ENCODE data around the gene TMEM37.

The TMEM37 gene

DNA sequence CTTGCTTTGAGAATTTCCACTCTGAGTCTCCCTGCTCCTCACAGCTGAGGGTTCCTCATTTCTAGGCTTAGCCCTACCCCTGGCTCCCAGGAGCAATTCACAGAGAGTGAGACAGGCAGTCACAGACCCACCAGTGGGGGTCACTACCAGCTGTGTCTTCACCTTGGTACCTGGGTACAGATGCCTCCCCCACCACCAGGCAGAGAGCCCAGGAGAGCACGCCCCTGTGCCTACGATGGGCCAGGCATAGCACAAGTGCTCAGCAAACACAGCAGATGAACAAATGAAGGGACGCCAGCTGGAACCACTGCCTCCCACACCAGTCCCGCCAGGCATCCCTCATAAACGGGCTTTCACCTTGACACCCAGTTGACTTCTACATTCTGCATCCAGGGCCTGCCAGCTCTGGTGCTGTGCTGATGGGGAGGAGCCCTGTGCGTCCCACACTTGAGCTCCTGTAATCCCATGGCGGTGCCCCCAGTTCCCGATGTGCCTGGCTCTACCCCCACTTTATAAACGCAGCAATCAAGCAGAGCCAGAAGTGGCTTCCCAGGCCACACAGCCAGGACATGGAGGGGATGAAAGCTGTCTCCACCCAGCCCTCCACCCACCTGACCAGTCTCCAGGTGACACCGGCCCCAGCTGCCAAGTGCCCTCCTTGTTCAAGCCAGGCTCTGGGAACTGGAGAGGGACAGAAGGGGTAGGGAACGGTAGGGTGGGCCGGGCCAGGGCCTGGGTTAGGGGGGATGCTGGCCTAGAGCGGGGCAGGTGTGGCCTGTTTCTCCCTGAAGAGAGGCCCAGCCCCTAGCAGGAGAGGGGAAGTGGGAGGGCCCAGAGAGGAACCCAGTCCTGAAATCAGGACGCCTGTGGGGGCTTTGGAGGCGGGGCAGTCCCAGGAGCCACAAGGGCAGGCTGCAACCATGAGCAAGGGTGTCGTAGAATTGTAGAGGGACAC is 50.1 kb downstream of the TMEM37 start:
- no peak for DNase-seq

DNA sequence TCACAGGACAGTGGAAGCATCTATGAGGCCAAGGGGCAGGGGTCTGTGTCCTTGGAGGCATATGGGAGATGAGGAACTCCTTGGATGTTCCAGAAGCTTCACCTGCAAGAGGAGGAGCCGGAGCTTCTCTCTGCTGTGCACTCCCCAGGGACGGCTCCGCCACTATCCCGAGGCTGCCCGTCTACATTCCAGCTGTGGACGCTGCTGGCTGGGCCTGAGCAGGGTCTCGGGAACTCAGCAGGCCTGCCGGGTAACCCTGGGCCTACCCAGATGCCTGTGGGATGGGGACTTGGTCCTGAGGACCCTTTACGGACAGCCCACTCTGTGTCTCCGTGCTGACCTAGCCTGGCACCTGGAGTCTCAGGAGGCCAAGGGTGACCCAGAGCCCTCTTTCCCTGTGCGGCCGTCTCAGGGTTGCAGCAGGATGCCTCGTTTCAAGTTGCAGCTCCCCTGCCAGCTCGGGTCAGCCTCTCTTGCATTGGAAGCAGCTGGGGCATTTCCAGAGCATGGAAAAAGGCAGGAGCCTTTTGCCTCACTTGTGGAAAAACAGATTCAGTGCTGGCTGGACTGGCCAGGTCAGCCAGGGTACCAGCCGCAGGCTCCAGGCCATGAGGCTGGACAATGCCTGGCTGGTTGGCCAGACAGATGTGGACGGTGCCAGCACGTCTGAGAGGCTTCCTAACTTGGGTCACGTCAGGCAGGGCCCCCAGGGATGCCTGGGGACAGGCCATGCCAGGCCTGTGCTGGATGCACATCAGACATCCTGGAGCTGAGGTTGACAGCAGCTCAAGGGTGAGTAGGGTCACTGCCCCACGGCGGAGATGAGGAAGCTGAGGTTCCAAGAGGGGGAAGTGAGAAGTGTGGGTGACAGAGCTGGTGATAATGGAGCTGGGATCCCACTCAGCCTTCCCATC is 51.1 kb downstream of the TMEM37 start:
- DNase-seq = no peak

DNA sequence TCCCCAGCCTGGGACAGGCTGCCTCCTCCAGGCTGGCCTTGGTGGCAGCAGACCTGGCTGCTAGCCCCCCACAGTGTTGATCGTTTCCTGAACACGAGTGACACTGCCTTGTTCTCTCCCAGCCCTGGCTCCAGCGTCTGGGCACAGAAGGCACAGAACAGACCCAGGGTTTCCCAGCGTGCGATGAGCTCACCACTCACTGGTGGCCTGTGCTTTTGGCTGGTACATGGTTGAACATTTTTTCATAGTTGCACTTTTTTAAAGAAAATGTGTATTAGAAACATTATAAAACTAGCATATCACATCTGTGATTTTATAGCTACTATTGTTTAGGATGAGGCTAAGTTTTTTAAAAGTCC is 51.7 kb downstream of the TMEM37 start:
- DNase-seq = no peak

DNA sequence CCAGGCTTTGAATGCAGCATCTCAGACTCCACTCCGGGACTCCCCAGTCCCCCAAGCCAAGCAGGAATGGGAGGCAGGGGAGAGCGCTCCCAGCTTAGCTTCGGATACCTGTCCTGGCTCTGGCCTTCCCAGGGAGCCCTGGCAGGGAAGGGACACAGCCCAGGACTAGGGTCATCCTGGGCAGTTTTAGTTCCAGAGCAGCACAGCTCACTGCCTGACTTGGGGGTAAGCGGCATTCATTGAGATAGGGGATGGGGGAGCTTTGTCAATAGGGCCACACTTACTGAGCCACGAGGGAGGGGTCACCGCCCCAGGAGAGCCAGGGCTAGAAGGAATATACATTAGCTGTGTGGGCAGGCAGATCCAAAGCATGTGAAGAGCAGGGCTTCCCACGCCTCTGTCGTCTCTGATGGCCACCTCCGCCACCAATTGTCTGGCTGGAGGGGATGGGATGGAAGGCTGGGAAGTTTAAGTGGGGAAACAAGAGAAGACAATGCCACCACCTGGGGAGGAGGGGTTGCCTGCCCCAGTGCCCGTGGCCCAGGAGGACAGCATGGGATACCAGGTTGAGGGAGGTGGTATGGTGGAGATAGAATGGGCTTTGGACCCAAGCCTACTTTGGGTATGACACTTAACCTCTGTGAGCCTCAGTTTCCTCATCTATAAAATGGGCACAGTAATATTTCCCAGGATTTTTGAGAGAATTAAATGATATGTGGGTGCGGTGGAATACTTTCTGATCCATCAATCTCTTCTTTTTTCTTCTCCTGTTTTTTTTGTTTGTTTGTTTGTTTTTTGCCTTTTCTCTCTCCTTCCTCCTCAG is 52.5 kb downstream of the TMEM37 start:
- DNase-seq = no peak

DNA sequence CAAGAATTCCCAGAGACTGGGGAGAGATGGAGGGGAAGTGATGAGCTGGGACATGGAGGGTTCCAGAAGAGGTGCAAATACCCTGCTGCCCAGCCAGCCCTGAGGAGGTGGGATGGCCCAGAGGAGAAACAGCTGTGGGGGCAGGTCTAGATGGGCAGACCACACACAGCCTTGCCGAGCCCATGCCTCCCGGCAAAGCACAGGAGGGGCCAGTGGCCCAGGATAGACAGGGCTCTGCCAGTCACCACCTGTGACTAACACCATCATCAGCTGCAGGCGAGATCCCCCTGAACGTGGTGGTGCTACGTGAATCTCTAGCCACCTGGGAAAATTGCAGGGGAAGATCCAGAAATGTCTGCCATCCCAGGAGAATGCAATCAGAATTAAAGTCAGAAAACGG is 53.2 kb downstream of the TMEM37 start:
- DNase-seq = no peak

DNA sequence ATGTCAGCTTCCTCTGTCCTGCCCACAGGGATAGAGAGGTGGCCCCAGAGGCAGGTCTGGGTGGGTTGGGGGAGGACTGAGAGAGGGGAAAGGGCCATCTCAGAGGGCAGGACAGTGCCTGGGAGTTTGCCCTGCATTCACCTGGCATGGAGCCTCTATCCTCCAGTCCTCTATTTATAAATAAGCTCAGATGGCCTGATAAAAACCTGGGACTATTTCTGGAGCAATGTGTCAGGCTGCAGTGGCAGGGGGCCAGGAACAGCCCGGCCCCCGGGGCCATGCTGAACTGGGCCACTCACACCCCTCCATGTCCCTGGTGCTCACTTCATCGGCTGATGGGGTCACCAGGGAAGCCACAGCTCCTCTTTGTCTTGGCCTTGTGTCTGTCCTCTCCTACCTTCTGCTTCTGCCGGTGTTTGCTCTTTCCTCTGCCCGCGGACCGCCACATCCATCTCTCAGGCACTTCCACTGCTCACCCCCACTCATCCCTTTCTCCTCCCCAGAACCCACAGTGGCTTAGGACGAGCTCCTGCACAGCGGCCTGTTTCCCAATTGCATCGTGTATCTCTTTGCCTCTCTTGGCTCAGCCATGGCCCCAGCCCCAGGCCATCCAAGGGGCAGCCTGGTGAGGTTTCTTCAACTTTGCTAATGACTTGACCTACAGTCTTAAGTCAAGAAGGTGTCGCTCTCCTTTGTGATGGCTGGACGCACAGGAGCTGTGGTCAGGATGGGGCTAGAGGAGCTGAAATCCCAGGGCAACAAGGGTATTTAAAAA is 53.9 kb downstream of the TMEM37 start:
- no peak for DNase-seq

DNA sequence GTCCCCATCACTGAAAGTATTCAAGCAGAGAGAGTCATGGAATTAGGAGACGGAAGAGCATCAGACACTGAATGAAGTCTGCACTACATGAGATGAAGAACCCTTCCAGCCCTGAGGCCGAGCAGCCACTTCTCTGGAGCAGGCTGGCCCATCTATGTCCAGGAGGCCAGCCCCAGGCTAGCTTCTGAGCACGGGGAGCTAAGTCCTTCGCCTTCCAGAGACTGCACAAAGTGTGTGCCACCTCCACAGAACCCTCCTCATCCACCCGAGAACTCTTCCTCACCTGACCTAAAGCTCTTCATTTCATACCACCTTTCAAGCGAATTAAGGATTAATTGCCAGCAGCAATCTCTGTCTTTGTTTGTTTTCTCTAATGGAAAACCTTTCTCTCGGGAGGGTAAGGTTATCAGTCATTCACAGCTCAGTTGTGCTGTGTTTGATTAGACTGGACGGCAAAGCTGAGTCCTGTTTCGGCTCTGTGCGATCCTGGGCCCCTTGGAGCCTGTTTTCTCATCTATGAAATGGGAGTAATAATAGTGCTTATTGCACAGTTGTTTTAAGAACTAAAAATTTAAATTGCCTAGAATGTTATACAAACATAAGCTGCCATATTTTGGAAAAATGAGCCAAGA is 54.7 kb downstream of the TMEM37 start:
- DNase-seq = no peak

DNA sequence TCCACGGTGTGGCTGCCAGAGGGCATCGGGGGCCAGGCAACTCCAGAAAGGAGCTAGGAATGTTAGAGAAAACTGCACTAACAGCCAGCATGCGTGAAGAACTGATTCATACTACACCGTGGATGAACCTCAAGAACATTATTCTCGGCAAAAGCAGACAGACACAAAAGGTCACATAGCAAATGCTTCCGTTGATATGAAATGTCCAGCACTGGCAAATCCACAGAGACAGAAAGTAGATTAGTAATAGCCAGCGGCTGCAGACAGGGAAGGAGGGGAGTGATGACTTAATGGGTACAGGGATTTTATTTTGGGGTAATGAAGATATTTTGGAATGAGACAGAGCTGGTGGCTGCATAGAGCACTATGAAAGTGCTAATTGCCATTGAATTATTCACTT is 55.2 kb downstream of the TMEM37 start:
- DNase-seq = no peak

DNA sequence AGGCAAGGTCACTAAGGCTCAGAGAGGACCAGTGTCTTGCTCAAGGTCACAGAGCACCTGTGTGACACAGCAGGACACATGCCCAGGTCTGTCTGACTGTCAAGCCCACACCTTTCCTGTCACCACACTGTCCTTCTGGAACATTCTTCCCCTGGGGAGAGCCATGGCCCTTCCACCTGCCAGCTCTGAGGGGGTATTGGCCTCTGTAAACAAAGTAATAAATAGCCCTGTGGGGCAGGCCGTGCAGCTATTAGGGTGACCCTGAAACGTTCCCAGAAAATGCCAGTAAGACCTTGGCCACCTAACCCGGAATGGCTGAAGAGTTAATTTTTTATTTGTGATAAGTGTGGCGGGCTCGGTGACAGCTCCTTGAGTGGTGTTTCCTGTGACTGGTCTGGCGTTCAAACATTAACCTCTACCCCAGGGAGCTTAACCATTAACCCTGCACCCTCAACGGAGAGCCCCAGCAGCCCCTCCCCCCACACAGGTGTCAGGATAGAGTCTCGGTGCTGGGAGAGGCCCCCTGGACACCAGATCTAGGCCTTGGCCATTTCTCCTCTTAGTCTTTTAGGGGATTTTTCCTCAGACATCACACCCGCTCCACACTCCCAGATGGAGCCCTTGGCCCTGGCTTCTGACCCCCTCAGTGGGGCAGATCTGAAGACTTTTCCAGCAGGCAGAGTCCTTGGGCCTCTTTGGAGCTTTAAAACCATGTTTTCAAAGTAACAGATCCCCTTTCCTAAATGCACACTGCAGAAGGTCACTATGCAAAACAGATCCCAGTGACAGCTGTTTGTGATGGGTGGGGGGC is 56.0 kb downstream of the TMEM37 start:
- DNase-seq = no peak

Measured in activated CD4-positive, alpha-beta T cell treated with anti-CD3 and anti-CD28 coated beads, Interleukin-2, amount 50 U/mL, for 1 hour (primary cell).